ENCODE data around the gene PALLD. TPM values are rescaled to one million over a fixed set of nuclear protein-coding genes. Genes with fewer than 3 reads are reported as not detected.

Gene PALLD
- total RNA-seq, 1 experiment from 2014 or later = 18.3 TPM

DNA sequence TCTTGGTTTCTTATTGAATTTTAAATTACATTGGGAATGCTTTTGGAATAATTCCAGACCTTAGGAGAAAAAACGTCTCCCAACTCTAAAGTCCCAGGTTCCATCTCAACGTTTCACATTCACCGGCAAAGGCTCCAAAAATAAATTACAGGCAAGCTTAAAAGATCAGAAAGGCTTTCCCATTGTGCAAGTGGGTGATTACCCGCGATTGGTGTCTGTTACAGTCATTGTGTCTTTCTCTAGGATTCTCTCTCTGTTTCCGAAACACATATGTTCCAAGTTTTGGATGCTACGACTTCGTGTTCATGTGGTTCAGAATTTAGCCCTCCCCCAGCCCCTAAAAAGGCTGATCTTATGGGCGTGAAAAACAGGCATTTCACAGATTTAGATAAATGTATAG is 41.8 kb downstream of the PALLD start:
- Histone ChIP-seq H3K79me1 (ENCODE audit: insufficient read depth, low read depth, low read length, poor library complexity, severe bottlenecking) (no peaks in the 10 kb centered on the region), H3K9ac (ENCODE audit: extremely low read depth, insufficient read length, low read length) (no peak overlapping the region), H3T11ph (ENCODE audit: low read length) (no peak overlapping the region), H3K18ac (ENCODE audit: insufficient read length, low read depth, low read length) (no peak overlapping the region), H2BK20ac (ENCODE audit: low read depth, low read length, poor library complexity, severe bottlenecking) (no peak overlapping the region), H2BK5ac (ENCODE audit: insufficient read length, low read length) (no peak overlapping the region), H3K56ac (ENCODE audit: insufficient read length, low read depth, low read length) (no peak overlapping the region), H3K23me2 (ENCODE audit: insufficient read length, low read depth, low read length, poor library complexity, severe bottlenecking) (no peaks in the 10 kb centered on the region), H4K91ac (ENCODE audit: insufficient read length, low read depth, low read length) (no peak overlapping the region), H3K27ac (ENCODE audit: insufficient read length, low read depth, low read length) (no peak overlapping the region), H4K20me1 (ENCODE audit: control insufficient read depth, insufficient read depth, insufficient read length) (no peaks in the 10 kb centered on the region), H3K14ac (ENCODE audit: insufficient read depth, low read length) (no peak overlapping the region), H3K4me1 (ENCODE audit: insufficient read depth, low read length) (no peaks in the 10 kb centered on the region), H3K27me3 (ENCODE audit: insufficient read depth, low read length) (no peaks in the 10 kb centered on the region), H2AFZ (ENCODE audit: low read length) (no peak overlapping the region), H3K79me2 (ENCODE audit: insufficient read depth, low read length) (no peaks in the 10 kb centered on the region), H3K4me2 (ENCODE audit: insufficient read depth, insufficient read length, low read length) (no peak overlapping the region), H2BK12ac (ENCODE audit: insufficient read length, low read depth, low read length) (no peak overlapping the region), H4K8ac (replicated peaks; ENCODE audit: insufficient read length, low read depth, low read length) (no peak overlapping the region), H2BK15ac (ENCODE audit: low read depth, low read length) (no peak overlapping the region), H3K4ac (ENCODE audit: low read depth, low read length) (no peak overlapping the region), H3K9me3 (ENCODE audit: control insufficient read depth, low read depth, low read length) (no peaks in the 10 kb centered on the region), H3K23ac (ENCODE audit: insufficient read length, low read depth, low read length) (no peak overlapping the region), H2BK120ac (ENCODE audit: low read depth, low read length, poor library complexity, severe bottlenecking) (no peak overlapping the region), H2AK5ac (ENCODE audit: insufficient read length, low read length) (no peak overlapping the region), H4K5ac (ENCODE audit: insufficient read length, low read depth, low read length) (no peak overlapping the region)
- DNase-seq = no peak
- TF ChIP-seq, protein P1, sequence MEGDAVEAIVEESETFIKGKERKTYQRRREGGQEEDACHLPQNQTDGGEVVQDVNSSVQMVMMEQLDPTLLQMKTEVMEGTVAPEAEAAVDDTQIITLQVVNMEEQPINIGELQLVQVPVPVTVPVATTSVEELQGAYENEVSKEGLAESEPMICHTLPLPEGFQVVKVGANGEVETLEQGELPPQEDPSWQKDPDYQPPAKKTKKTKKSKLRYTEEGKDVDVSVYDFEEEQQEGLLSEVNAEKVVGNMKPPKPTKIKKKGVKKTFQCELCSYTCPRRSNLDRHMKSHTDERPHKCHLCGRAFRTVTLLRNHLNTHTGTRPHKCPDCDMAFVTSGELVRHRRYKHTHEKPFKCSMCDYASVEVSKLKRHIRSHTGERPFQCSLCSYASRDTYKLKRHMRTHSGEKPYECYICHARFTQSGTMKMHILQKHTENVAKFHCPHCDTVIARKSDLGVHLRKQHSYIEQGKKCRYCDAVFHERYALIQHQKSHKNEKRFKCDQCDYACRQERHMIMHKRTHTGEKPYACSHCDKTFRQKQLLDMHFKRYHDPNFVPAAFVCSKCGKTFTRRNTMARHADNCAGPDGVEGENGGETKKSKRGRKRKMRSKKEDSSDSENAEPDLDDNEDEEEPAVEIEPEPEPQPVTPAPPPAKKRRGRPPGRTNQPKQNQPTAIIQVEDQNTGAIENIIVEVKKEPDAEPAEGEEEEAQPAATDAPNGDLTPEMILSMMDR (conservative IDR thresholded peaks at IDR 0.05) = no peak
- no peak overlapping the region for H3K27ac Mint-ChIP-seq
- no peaks in the 10 kb centered on the region for H3K36me3 Mint-ChIP-seq (ENCODE audit: insufficient read depth in 1 of 3, low read depth in 3 of 3)
- peaks cover 7 to 8% of the 10 kb centered on the region in 2 experiments for H3K4me1 Mint-ChIP-seq
- H3K9me3 Mint-ChIP-seq = no peaks in the 10 kb centered on the region
- no peaks in the 10 kb centered on the region for H3K27me3 Mint-ChIP-seq (ENCODE audit: low read depth)
- no CpG with 5 or more reads among the region's 9 CpGs for WGBS (ENCODE audit: extremely low coverage, insufficient read length, low lambda C conversion rate)
- no peak overlapping the region for H3K4me3 Mint-ChIP-seq

Data from H9 (cell line).